Measurements from ENCODE around the gene PLA2G4D. TPM values are rescaled to one million over a fixed set of nuclear protein-coding genes. Genes with fewer than 3 reads are reported as not detected.

The PLA2G4D gene
- total and polyA plus RNA-seq, 2 donors (not counting 3 experiments of a cell fraction or from before 2014, with no cell fraction given), result not detected

- ChIA-PET CTCF (no interaction called here), POLR2A (no interaction called here)
- Histone ChIP-seq H3K4me2 (ENCODE audit: insufficient read depth, low read length) (no peak overlapping the region), H3K4me1 (ENCODE audit: control insufficient read depth, extremely low read depth, insufficient read depth, low read length) (peaks cover 6% of the 10 kb centered on the region), H3K4me3 (replicated peaks in 1 of 3; ENCODE audit: insufficient read depth in 1 of 3, low read depth in 1 of 3, low read length in 3 of 3) (no peak overlapping the region), H3K9me3 (replicated peaks; ENCODE audit: control insufficient read depth, insufficient read depth, low read length) (no peaks in the 10 kb centered on the region), H3K9ac (replicated peaks; ENCODE audit: extremely low read depth, insufficient read depth, low read length) (no peak overlapping the region), H4K20me1 (replicated peaks; ENCODE audit: control insufficient read depth, extremely low read depth, insufficient read depth, low read length) (no peaks in the 10 kb centered on the region), H3K36me3 (ENCODE audit: control insufficient read depth in 2 of 2, extremely low read depth in 1 of 2, insufficient read depth in 2 of 2, low read length in 2 of 2) (no peaks in the 10 kb centered on the region), H3K79me2 (ENCODE audit: control insufficient read depth, insufficient read depth, low read length) (no peaks in the 10 kb centered on the region), H3K27ac (ENCODE audit: insufficient read depth, low read depth, low read length) (no peak overlapping the region), H3K27me3 (ENCODE audit: control insufficient read depth in 2 of 2, insufficient read depth in 2 of 2, low read length in 2 of 2) (peaks cover 3 to 13% of the 10 kb centered on the region in 2 experiments), H3K9me1 (replicated peaks; ENCODE audit: control insufficient read depth, extremely low read depth, insufficient read depth, low read length) (no peaks in the 10 kb centered on the region), H2AFZ (ENCODE audit: low read depth, low read length) (no peak overlapping the region)
- dilution Hi-C loops (cut with MboI; ENCODE audit: extremely low pct_ligation_motif_present, low sequenced_read_pairs) (no loop called here), intact Hi-C loops (cut with micrococcal nuclease) (no loop called here)
- no TSS peak for BruUV-seq (replicated peaks)
- DNase-seq (ENCODE audit: low read depth, low spot score) (no peak), FAIRE-seq (no peak)
- TF ChIP-seq CTCF (IDR thresholded peaks at IDR 0.05; ENCODE audit: extremely low read depth in 1 of 2, insufficient read depth in 1 of 2, low read depth in 1 of 2, low read length in 2 of 2) (no peak), FOS (IDR thresholded peaks at IDR 0.05; ENCODE audit: borderline replicate concordance, insufficient read depth, low read length) (no peak), MAX (IDR thresholded peaks at IDR 0.05; ENCODE audit: insufficient read depth, insufficient read length) (no peak), EZH2 (IDR thresholded peaks at IDR 0.05; ENCODE audit: borderline replicate concordance, low read depth, low read length, severe bottlenecking) (no peak), MYC (IDR thresholded peaks at IDR 0.05; ENCODE audit: low read depth, low read length) (no peak), JUN (IDR thresholded peaks at IDR 0.05; ENCODE audit: borderline replicate concordance, insufficient read depth, insufficient read length, low read depth) (no peak), POLR2A (IDR thresholded peaks at IDR 0.05; ENCODE audit: low read depth, low read length) (no peak), GATA2 (IDR thresholded peaks at IDR 0.05; ENCODE audit: insufficient read depth, insufficient read length, low read depth, low read length) (no peak), POLR2AphosphoS5 (IDR thresholded peaks at IDR 0.05; ENCODE audit: insufficient read depth, low read depth, low read length) (no peak)
These were observed 11.9 kb upstream of the PLA2G4D start for GRCh38 chr15:42106288-42106687.
